Measurements from ENCODE around the gene FAIM2.

DNA sequence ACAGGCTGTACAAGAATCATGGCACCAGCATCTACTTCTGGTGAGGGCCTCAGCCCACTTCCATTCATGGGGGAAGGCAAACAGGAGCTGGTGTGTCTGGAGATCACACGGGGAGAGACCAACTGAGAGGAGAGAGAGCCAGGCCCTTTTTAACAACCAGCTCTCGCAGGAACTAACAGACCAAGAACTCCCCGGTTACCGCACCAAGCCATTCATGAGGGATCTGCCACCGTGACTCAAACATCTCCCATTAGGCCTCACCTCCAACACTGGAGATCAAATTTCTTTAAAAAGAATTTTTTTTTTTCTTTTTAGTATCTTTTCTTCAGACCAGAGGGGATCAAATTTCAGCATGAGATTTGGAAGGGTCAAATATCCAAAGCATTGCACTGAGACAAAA is 30.1 kb upstream of the FAIM2 start:
- TF ChIP-seq CTCF (IDR thresholded peaks at IDR 0.05) (no peak), EP300 (IDR thresholded peaks at IDR 0.05) (no peak), POLR2A (IDR thresholded peaks at IDR 0.05; ENCODE audit: low read length) (no peak), ZSCAN20 (CRISPR knock-in tag; IDR thresholded peaks at IDR 0.05) (no peak), KDM5A (IDR thresholded peaks at IDR 0.05) (no peak), POLR2AphosphoS2 (conservative IDR thresholded peaks at IDR 0.05; ENCODE audit: low read length) (no peak), SMC3 (IDR thresholded peaks at IDR 0.05) (no peak), JUN (IDR thresholded peaks at IDR 0.05) (no peak), HDAC2 (IDR thresholded peaks at IDR 0.05) (no peak), RCOR1 (IDR thresholded peaks at IDR 0.05; ENCODE audit: low read depth, low read length) (no peak), PHF8 (IDR thresholded peaks at IDR 0.05; ENCODE audit: borderline replicate concordance, low read depth) (no peak)

Measured in A549 (cell line).